Embryonic facial prominence (tissue), 1 donor: ENCODE results near the gene NFIX.

Experiments
- DNase-seq: peaks from one replicate; pipeline ENCODE4 v3.0.0-alpha.2; 2016; ENCODE audit errors: extremely low spot score

The NFIX gene

GRCh38 chr19:13122980-13123957, 128.0 kb downstream of the NFIX start:
- no peak for DNase-seq

- no peak for DNase-seq
Measured at GRCh38 chr19:13127051-13127450, 131.8 kb downstream of the NFIX start.

GRCh38 chr19:13127811-13128575, 132.7 kb downstream of the NFIX start:
- DNase-seq = no peak

- DNase-seq = no peak
Measured at GRCh38 chr19:13128583-13128982, 133.3 kb downstream of the NFIX start.

GRCh38 chr19:13129384-13129783, 134.1 kb downstream of the NFIX start:
- no peak for DNase-seq

GRCh38 chr19:13130886-13131490, 135.7 kb downstream of the NFIX start:
- DNase-seq = no peak

GRCh38 chr19:13132471-13133180, 137.4 kb downstream of the NFIX start:
- no peak for DNase-seq

- no peak for DNase-seq
Measured at GRCh38 chr19:13133241-13133870, 138.1 kb downstream of the NFIX start.

GRCh38 chr19:13134626-13135025, 139.4 kb downstream of the NFIX start:
- no peak for DNase-seq

- DNase-seq = no peak
Measured at GRCh38 chr19:13135068-13136062, 140.1 kb downstream of the NFIX start.

GRCh38 chr19:13137290-13137794, 142.1 kb downstream of the NFIX start:
- no peak for DNase-seq

GRCh38 chr19:13138171-13138915, 143.1 kb downstream of the NFIX start:
- DNase-seq = no peak

- DNase-seq = no peak
Measured at GRCh38 chr19:13138916-13139198, 143.6 kb downstream of the NFIX start.

- DNase-seq = no peak
Measured at GRCh38 chr19:13139633-13140311, 144.5 kb downstream of the NFIX start.

GRCh38 chr19:13146763-13147563, 151.7 kb downstream of the NFIX start:
- no peak for DNase-seq
